PC-9 (cell line): ENCODE results near the gene POMGNT2. TPM values are rescaled to one million over a fixed set of nuclear protein-coding genes. Genes with fewer than 3 reads are reported as not detected.

ENCODE experiments used
- BruUV-seq: library from RNA; stranded (reverse); fragments of 400-500 nt; replicated peaks from 2 replicates; lab custom pipeline; 2021; lab: Mats Ljungman, UMichigan
- CTCF ChIA-PET: fragments of 300-600 bp; sonication (Branson Sonifier 250); formaldehyde crosslinking; loops from one replicate; lab custom pipeline; 2022; ENCODE audit warnings: antibody characterized with exemption; lab: Charles Lee
- POLR2A ChIA-PET: fragments of 300-600 bp; sonication (Branson Sonifier 250); formaldehyde crosslinking; loops from one replicate; lab custom pipeline; 2022; ENCODE audit warnings: antibody characterized with exemption; ENCODE audit not compliant: unreplicated experiment; lab: Charles Lee
- DNase-seq, 2 experiments: peaks; one replicate each; pipeline versions ENCODE4 v3.0.0 to v3.0.0-alpha.2; 2015 to 2022; ENCODE audit warnings: mixed read lengths in 1 of 2
- H2AFZ ChIP-seq: fragments of 200-600 bp; sonication (generic); 2 replicates; pipeline ENCODE4 v1.8.1; 2017; ENCODE audit warnings: antibody characterized with exemption
- H3F3A ChIP-seq: fragments of 200-600 bp; sonication (generic); 2 replicates; pipeline ENCODE4 v1.8.1; 2017; ENCODE audit warnings: antibody characterized with exemption, mild to moderate bottlenecking, low read depth; ENCODE audit not compliant: insufficient read depth
- H3K27ac ChIP-seq: fragments of 200-600 bp; sonication (generic); 2 replicates; pipeline ENCODE4 v1.6.1; 2016; ENCODE audit warnings: mixed run types
- H3K27me3 ChIP-seq: fragments of 200-600 bp; sonication (generic); 2 replicates; pipeline ENCODE4 v1.6.1; 2016; ENCODE audit warnings: low read depth, mixed run types; ENCODE audit not compliant: insufficient read depth
- H3K36me3 ChIP-seq: fragments of 200-600 bp; sonication (generic); 2 replicates; pipeline ENCODE4 v1.6.1; 2016; ENCODE audit warnings: low read depth, mixed run types
- H3K4me1 ChIP-seq: fragments of 200-600 bp; sonication (generic); replicated peaks from 2 replicates; pipeline ENCODE4 v1.6.1; 2016; ENCODE audit warnings: mixed run types; ENCODE audit not compliant: insufficient read depth
- H3K4me2 ChIP-seq: fragments of 200-600 bp; sonication (generic); 2 replicates; pipeline ENCODE4 v1.6.1; 2017; ENCODE audit warnings: mixed run types
- H3K4me3 ChIP-seq: fragments of 200-600 bp; sonication (generic); 2 replicates; pipeline ENCODE4 v1.6.1; 2016; ENCODE audit warnings: mixed run types
- H3K79me2 ChIP-seq: fragments of 200-600 bp; sonication (generic); 2 replicates; pipeline ENCODE4 v1.6.1; 2017; ENCODE audit warnings: low read depth, mixed run types
- H3K9me2 ChIP-seq: fragments of 200-600 bp; sonication (generic); 2 replicates; pipeline ENCODE4 v1.8.1; 2017; ENCODE audit warnings: mild to moderate bottlenecking; ENCODE audit not compliant: insufficient read depth
- H3K9me3 ChIP-seq: fragments of 200-600 bp; sonication (generic); 2 replicates; pipeline ENCODE4 v1.8.1; 2016; ENCODE audit warnings: low read depth; ENCODE audit not compliant: insufficient read depth
- H4K20me1 ChIP-seq: fragments of 200-600 bp; sonication (generic); 2 replicates; pipeline ENCODE4 v1.8.1; 2017; ENCODE audit not compliant: insufficient read depth
- CTCF ChIP-seq: fragments of 200-600 bp; sonication (generic); conservative IDR thresholded peaks from 2 replicates; pipeline ENCODE4 v1.6.1; 2017; ENCODE audit warnings: mixed run types, antibody characterized with exemption, mild to moderate bottlenecking, moderate library complexity
- EZH2 ChIP-seq: fragments of 200-600 bp; sonication (generic); IDR thresholded peaks from 2 replicates; pipeline ENCODE4 v1.8.0; 2017; ENCODE audit warnings: antibody characterized with exemption, low read depth
- intact Hi-C: fragments of 100-400 bp; cut with micrococcal nuclease; formaldehyde crosslinking; loops from one replicate; pipeline ENCODE4 v1.10.0; 2022; ENCODE audit not compliant: unreplicated experiment
- total RNA-seq: library from RNA; stranded (reverse); gene quantifications from 2 replicates; pipeline ENCODE4 v1.2.3, GENCODE V29; 2021

Gene POMGNT2
- total RNA-seq, 1 experiment from 2014 or later: 17.2 TPM

DNA sequence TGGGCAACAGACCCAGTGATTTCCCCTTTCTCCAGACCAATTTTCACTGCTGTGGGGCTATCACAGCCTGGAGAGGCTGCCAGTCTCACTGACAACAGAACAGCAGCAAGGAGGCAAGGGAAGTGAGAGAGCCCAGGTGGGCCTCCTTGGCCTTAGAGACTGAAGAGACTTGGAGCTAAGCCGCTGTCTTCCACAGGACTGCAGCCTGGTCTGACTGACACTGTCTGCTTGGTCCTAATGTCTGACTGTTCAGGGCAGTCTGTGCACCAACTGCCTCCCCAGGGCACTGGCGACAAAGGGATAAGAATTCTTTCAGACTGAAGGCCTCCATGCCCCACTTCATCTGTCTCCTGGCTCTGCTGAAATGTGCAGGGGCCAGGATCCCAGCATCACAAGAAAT is 11.5 kb downstream of the POMGNT2 start:
- intact Hi-C loops: no loop called here
- Histone ChIP-seq H3K27ac (no peak overlapping the region), H3K9me2 (no peaks in the 10 kb centered on the region), H3K79me2 (no peaks in the 10 kb centered on the region), H3K4me2 (no peak overlapping the region), H3K4me1 (no peaks in the 10 kb centered on the region), H3K9me3 (no peaks in the 10 kb centered on the region), H3K36me3 (no peaks in the 10 kb centered on the region), H3K4me3 (no peak overlapping the region), H3F3A (no peaks in the 10 kb centered on the region), H4K20me1 (no peaks in the 10 kb centered on the region), H2AFZ (no peak overlapping the region), H3K27me3 (no peaks in the 10 kb centered on the region)
- BruUV-seq: no TSS peak
- TF ChIP-seq EZH2: no peak
- CTCF ChIA-PET: no interaction called here
- no peak for DNase-seq
- POLR2A ChIA-PET: no interaction called here

GRCh38 chr3:43093974-43094373 is 11.9 kb downstream of the POMGNT2 start:
- TF ChIP-seq EZH2: no peak
- TF ChIP-seq CTCF: no peak
- DNase-seq: no peak
- H3K79me2 ChIP-seq: no peaks in the 10 kb centered on the region
- H3K4me1 ChIP-seq: no peaks in the 10 kb centered on the region
- H3F3A ChIP-seq: no peaks in the 10 kb centered on the region
- H3K9me3 ChIP-seq: no peaks in the 10 kb centered on the region
- ChIA-PET CTCF (no interaction called here), POLR2A (no interaction called here)
- BruUV-seq: no TSS peak
- H3K27ac ChIP-seq: no peak overlapping the region
- intact Hi-C loops: no loop called here
- H2AFZ ChIP-seq: no peak overlapping the region
- H4K20me1 ChIP-seq: no peaks in the 10 kb centered on the region
- no peaks in the 10 kb centered on the region for H3K27me3 ChIP-seq
- H3K4me2 ChIP-seq: no peak overlapping the region
- no peaks in the 10 kb centered on the region for H3K36me3 ChIP-seq
- H3K4me3 ChIP-seq: no peak overlapping the region
- H3K9me2 ChIP-seq: no peaks in the 10 kb centered on the region

DNA sequence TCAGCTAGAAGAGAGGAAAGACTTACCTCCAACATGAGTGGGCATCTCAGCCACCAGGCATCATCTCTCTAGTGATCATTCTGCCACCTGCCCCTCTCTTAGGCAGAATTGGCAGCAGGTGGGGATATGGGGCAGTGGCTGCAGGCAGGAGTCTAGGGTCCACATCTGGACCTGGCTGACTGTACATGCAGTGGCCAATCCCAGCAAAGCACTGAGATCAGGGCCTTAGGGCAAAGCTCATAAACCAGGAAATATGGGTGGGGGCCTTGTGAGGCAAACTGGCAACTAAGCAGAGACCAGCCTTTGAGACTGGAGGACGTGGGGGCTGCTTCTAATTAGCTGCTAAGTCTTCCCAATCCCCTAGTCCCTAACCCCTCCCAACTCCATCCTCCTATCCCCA is 12.9 kb downstream of the POMGNT2 start:
- no peaks in the 10 kb centered on the region for H4K20me1 ChIP-seq
- H3K9me2 ChIP-seq: no peaks in the 10 kb centered on the region
- H3F3A ChIP-seq: no peaks in the 10 kb centered on the region
- no peak for DNase-seq
- TF ChIP-seq EZH2 (no peak), CTCF (no peak)
- H3K79me2 ChIP-seq: no peaks in the 10 kb centered on the region
- ChIA-PET POLR2A (interaction anchor here (0.6 kb wide), 1 partner anchor 483 kb away, joined by 5 read pairs; no protein-coding TSS in a partner anchor), CTCF (no interaction called here)
- H3K9me3 ChIP-seq: no peaks in the 10 kb centered on the region
- no TSS peak for BruUV-seq
- H3K27me3 ChIP-seq: no peaks in the 10 kb centered on the region
- H3K27ac ChIP-seq: no peak overlapping the region
- no peak overlapping the region for H3K4me3 ChIP-seq
- intact Hi-C loops: no loop called here
- H3K36me3 ChIP-seq: no peaks in the 10 kb centered on the region
- H3K4me2 ChIP-seq: no peak overlapping the region
- no peak overlapping the region for H2AFZ ChIP-seq
- H3K4me1 ChIP-seq: no peaks in the 10 kb centered on the region

DNA sequence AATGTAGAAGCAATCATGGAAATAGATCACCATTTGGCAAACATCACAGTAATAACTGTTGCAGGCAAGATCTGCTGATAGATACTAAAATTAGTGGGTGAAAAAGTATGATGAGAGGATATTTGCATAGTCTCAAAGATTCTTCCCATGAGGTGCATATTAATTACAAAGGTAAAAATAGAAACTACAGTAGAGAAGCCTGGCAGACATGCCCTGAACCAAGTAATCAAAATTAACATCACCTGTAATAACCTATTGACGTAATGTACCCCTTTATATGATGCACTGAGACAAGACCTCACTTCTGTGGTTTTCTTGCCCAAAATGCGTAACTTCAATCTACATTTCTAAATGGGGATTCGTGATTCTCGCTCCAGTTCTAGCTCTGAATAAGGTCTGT is 14.4 kb downstream of the POMGNT2 start:
- CTCF ChIA-PET: interaction anchor here (0.7 kb wide), 1 partner anchor 129 kb away, joined by 3 read pairs; no protein-coding TSS in a partner anchor
- no TSS peak for BruUV-seq
- no peak overlapping the region for H3K4me3 ChIP-seq

More for the DNA sequence above, 14.4 kb downstream of the POMGNT2 start:
- Histone ChIP-seq H4K20me1 (no peaks in the 10 kb centered on the region), H3K27ac (no peak overlapping the region), H2AFZ (no peak overlapping the region), H3K4me2 (no peak overlapping the region), H3K79me2 (no peaks in the 10 kb centered on the region), H3K27me3 (no peaks in the 10 kb centered on the region), H3K36me3 (no peaks in the 10 kb centered on the region), H3K9me2 (no peaks in the 10 kb centered on the region), H3F3A (no peaks in the 10 kb centered on the region), H3K4me1 (no peaks in the 10 kb centered on the region), H3K9me3 (no peaks in the 10 kb centered on the region)
- DNase-seq: no peak
- POLR2A ChIA-PET: no interaction called here
- TF ChIP-seq CTCF (no peak), EZH2 (no peak)
- intact Hi-C loops: no loop called here
